Esophagus (tissue), 2 donors: ENCODE measurements around the gene SMIM22. TPM values are rescaled to one million over a fixed set of nuclear protein-coding genes. Genes with fewer than 3 reads are reported as not detected.
"Not testable (repeated sequence)": the region's sequence is repeated elsewhere in the genome, so short reads cannot be mapped to it uniquely, and the experiment has no call there.

Source experiments
- H3K27ac ChIP-seq, 2 donors: one replicate each; pipeline ENCODE4 v1.5.1; 2013; ENCODE audit warnings: low read depth in 2 of 2, mild to moderate bottlenecking in 2 of 2, inconsistent platforms in 1 of 2, low read length in 1 of 2, moderate library complexity in 1 of 2
- H3K27me3 ChIP-seq, 2 donors: one replicate each; pipeline ENCODE4 v1.6.1; 2013; ENCODE audit warnings: low read length in 2 of 2, control low read depth in 1 of 2, mild to moderate bottlenecking in 1 of 2; ENCODE audit not compliant: insufficient read depth in 2 of 2, control insufficient read depth in 1 of 2
- H3K36me3 ChIP-seq, 2 donors: one replicate each; pipeline ENCODE4 v1.6.1; 2013; ENCODE audit warnings: low read length in 1 of 2; ENCODE audit not compliant: control insufficient read depth in 2 of 2, insufficient read depth in 2 of 2
- H3K4me1 ChIP-seq, 2 donors: one replicate each; pipeline ENCODE4 v1.6.1; 2013; ENCODE audit warnings: low read length in 1 of 2; ENCODE audit not compliant: control insufficient read depth in 2 of 2, insufficient read depth in 2 of 2
- H3K4me3 ChIP-seq, 2 donors: one replicate each; pipeline ENCODE4 v1.5.1; 2013; ENCODE audit warnings: low read length in 2 of 2, mild to moderate bottlenecking in 2 of 2, low read depth in 1 of 2, moderate library complexity in 1 of 2
- H3K9me3 ChIP-seq, 2 donors: one replicate each; pipeline ENCODE4 v1.6.1; 2013; ENCODE audit warnings: mild to moderate bottlenecking in 2 of 2, low read depth in 1 of 2, low read length in 1 of 2, moderate library complexity in 1 of 2; ENCODE audit not compliant: control insufficient read depth in 2 of 2, insufficient read depth in 1 of 2
- WGBS, 2 donors: extraction: QIAGEN DNeasy Blood & Tissue Kit; methylation state at CpG; one replicate each; pipeline ENCODE4 v1.1.7; 2013; 5-methylcytosine and 5-hydroxymethylcytosine counted together
- polyA plus RNA-seq, 2 donors: library from polyadenylated mRNA; stranded (reverse); fragments of 200-250 nt; gene quantifications; one replicate each; pipeline ENCODE4 v1.2.3, GENCODE V29; 2013
- donor health status: healthy with polysubstance abuse.
- donor health status: Bipolar disorder and iron deficiency.

The SMIM22 gene
- polyA plus RNA-seq, 2 donors: 20.1 to 28.6 TPM

- H3K4me3 ChIP-seq: no peak overlapping the region
- no peak overlapping the region for H3K27ac ChIP-seq
- WGBS, 2 donors: 70 to 73% methylated on average over 4 of the region's 4 CpGs
- no peaks in the 10 kb centered on the region for H3K36me3 ChIP-seq
- no peaks in the 10 kb centered on the region for H3K4me1 ChIP-seq
- H3K9me3 ChIP-seq: no peaks in the 10 kb centered on the region
- H3K27me3 ChIP-seq: no peaks in the 10 kb centered on the region
Observed at GRCh38 chr16:4780235-4780634, 14.9 kb upstream of the SMIM22 start.

- Histone ChIP-seq H3K9me3 (no peaks in the 10 kb centered on the region), H3K27ac (no peak overlapping the region), H3K4me3 (no peak overlapping the region), H3K4me1 (no peaks in the 10 kb centered on the region), H3K36me3 (no peaks in the 10 kb centered on the region), H3K27me3 (no peaks in the 10 kb centered on the region)
- WGBS, 2 donors: 89 to 90% methylated on average over 23 to 25 of the region's 25 CpGs
Observed at GRCh38 chr16:4783251-4783950, 11.8 kb upstream of the SMIM22 start.

DNA sequence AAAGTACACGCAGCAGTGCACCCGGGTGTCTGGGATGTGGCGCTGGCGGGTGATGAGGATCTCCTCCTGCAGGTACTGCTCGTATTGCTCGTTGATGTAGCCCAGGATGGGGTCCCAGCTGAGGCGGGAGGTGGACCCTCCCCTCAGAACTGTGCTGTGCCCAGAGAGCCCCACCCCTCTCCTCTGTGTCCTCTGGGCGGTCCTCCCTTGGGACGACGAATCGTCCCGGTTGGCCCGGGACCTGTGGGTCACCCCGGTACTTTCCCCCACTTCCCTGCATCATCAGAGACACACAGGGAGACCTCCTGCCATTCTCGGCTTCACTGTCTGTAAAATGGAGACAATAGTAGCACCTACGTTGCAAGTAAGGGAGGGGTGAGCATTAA lies 11.2 kb upstream of the SMIM22 start:
- 76 to 78% methylated on average over 16 of the region's 16 CpGs for WGBS, 2 donors
- H3K4me3 ChIP-seq: no peak overlapping the region

GRCh38 chr16:4784444-4784987 lies 10.7 kb upstream of the SMIM22 start:
- not testable (repeated sequence) for H3K4me1 ChIP-seq, H3K9me3 ChIP-seq, H3K36me3 ChIP-seq, H3K4me3 ChIP-seq, H3K27ac ChIP-seq, H3K27me3 ChIP-seq
- 89% methylated on average over 14 of the region's 14 CpGs for WGBS, 2 donors

More for the DNA sequence above, 11.2 kb upstream of the SMIM22 start:
- Histone ChIP-seq H3K36me3 (no peaks in the 10 kb centered on the region), H3K9me3 (no peaks in the 10 kb centered on the region), H3K4me1 (no peaks in the 10 kb centered on the region), H3K27ac (no peak overlapping the region), H3K27me3 (no peaks in the 10 kb centered on the region)

DNA sequence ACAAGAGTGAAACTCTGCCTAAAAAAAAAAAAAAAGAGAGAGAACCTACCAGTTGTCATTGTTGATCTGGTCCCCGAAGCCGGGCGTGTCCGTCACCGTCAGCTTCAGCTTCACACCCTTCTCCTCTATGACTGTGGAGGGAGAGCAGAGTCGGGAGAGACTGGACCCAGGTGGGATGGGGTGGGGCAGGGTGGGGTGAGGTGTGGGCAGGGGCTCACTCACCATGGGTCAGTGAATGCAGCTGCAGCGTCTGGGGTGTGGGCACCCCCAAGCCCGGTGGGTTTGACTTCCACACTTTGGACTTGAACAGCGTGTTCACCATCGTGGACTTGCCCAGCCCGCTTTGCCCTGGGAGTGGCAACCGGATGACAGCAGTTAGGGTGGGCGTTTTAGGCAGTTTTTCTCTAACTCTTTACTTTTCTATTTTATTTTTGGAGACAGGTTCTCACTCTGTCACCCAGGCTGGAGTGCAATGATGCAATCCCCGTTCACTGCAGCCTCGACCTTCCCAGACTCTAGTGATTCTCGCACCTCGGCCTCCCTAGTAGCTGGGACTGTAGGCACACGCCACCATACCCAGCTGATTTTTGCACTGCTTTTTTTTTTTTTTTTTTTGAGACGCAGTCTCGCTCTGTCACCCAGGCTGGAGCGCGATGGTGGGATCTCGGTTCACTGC lies 9.3 kb upstream of the SMIM22 start:
- H3K27me3 ChIP-seq: no peaks in the 10 kb centered on the region
- 82 to 87% methylated on average over 21 to 23 of the region's 23 CpGs for WGBS, 2 donors
- no peaks in the 10 kb centered on the region for H3K36me3 ChIP-seq
- H3K4me1 ChIP-seq: peaks cover 0 to 3% of the 10 kb centered on the region in 2 donors
- H3K27ac ChIP-seq: no peak overlapping the region
- H3K9me3 ChIP-seq: no peaks in the 10 kb centered on the region
- no peak overlapping the region for H3K4me3 ChIP-seq

DNA sequence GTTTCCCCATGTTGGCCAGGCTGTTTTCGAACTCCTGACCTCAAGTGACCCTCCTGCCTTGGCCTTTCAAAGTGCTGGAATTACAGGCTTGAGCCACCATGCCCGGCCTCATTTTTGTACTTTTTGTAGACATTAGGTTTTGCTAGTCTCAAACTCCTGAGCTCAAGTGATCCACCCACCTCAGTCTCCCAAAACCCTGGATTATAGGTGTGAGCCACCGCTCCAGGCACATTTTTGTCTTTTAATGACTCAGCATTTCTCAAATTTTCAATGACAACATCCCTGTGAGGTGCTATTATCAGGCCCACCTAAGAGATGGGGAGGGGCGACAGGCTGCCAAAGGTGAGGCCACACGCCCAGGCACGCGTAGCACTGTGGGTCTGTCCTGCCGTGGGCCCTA lies 8.1 kb upstream of the SMIM22 start:
- WGBS, 2 donors: 66% methylated on average over 8 of the region's 8 CpGs
- no peak overlapping the region for H3K4me3 ChIP-seq
- H3K36me3 ChIP-seq: no peaks in the 10 kb centered on the region
- no peaks in the 10 kb centered on the region for H3K9me3 ChIP-seq
- H3K27ac ChIP-seq: no peak overlapping the region
- H3K27me3 ChIP-seq: no peaks in the 10 kb centered on the region
- H3K4me1 ChIP-seq: peaks cover 0 to 3% of the 10 kb centered on the region in 2 donors

DNA sequence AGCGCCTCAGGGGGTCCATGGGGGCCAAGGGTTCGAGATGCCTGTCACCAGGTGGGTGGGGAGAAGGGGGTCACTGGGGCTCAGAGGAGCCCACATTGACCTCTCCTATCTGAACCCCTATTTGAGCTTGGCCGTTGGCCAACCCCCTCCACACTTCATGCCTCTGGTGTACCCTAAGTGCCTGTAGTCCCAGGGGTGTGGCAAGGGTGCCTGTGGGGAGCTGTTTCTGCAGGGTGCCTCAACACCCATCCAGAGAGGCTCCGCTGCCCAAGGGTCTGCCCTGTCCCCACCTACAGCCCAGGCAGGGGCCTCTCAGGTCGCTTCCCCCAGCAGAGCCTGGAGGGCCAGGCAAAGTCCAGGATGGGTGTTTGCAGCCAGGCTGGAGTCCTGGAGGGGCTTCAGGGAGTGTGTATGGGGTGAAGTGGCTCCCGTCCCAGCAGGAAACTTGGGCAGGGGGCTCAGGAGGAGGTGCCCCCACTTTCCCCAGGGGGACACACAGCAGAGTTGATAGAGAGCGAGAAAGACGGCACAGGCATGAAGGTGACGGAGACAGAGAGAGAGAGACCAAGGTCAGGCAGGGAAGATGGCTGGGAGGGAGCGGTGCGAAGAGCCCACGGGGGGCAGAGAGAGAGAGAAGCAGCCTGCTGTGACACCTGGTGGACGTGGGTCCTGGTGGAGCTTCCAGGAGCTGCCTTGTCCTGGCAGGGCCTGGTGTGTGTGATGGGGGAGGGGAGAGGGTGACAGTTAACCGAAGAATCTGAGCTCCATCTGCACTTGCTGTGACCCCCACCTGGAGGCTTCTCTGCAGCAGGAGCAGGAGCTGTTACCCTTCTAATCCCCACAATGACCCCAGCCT lies 7.3 kb upstream of the SMIM22 start, which contains the start of gene SEPTIN12:
Gene SEPTIN12 (minus strand): TSS at position 719 of the 856 bp plus-strand sequence. CDS start 700 bp downstream, at position 19.
- Histone ChIP-seq H3K4me1 (peaks cover 0 to 3% of the 10 kb centered on the region in 2 donors), H3K4me3 (no peak within 1 kb of the TSS), H3K27me3 (no peaks in the 10 kb centered on the region), H3K36me3 (no peaks in the 10 kb centered on the region), H3K9me3 (no peaks in the 10 kb centered on the region), H3K27ac (no peak within 1 kb of the TSS)
- 75 to 77% methylated on average over 14 of the region's 14 CpGs for WGBS, 2 donors

- H3K36me3 ChIP-seq: no peaks in the 10 kb centered on the region
- no peaks in the 10 kb centered on the region for H3K9me3 ChIP-seq
- H3K4me3 ChIP-seq: no peak overlapping the region
- WGBS, 2 donors: 63 to 64% methylated on average over 9 of the region's 9 CpGs
- H3K4me1 ChIP-seq: peaks cover 0 to 3% of the 10 kb centered on the region in 2 donors
- H3K27me3 ChIP-seq: no peaks in the 10 kb centered on the region
- H3K27ac ChIP-seq: no peak overlapping the region
Observed at GRCh38 chr16:4788489-4788889, 6.7 kb upstream of the SMIM22 start.

GRCh38 chr16:4788910-4789309 lies 6.3 kb upstream of the SMIM22 start:
- Histone ChIP-seq H3K36me3 (no peaks in the 10 kb centered on the region), H3K4me1 (peaks cover 0 to 3% of the 10 kb centered on the region in 2 donors), H3K27me3 (no peaks in the 10 kb centered on the region), H3K27ac (no peak overlapping the region), H3K4me3 (no peak overlapping the region), H3K9me3 (no peaks in the 10 kb centered on the region)
- 88 to 90% methylated on average over 7 of the region's 7 CpGs for WGBS, 2 donors
